Measurements from ENCODE around the gene SLC35C1. TPM values are rescaled to one million over a fixed set of nuclear protein-coding genes. Genes with fewer than 3 reads are reported as not detected.

Gene SLC35C1
- total RNA-seq, 1 donor from 2014 or later, result 5.3 TPM

GRCh38 chr11:45846974-45847910 is 42.3 kb downstream of the SLC35C1 start, which contains the start of gene CRY2:
TSS of gene CRY2 (plus strand) at chr11:45847475. CDS start at chr11:45847491, 16 bp downstream.
- peak; percentile 99 for DNase-seq

DNA sequence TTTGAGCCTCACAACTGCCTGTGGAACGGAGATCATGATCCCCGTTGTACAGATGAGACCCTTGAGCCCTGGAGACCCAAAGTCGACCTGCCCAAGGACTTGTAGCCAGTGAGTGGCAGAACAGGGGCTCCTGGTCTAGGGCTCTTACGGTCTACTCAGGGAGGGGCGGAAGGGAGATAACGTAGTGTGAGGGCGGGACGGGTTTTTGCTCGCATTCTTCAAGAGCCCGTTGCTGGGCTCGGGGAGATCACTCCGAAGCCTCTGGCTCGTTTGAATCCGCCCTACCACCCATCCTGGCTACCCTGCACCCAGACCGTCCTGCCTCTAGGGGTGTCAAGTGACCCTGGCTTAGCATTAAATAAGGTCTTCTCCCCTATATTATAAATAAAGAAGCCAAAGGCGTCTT is 43.0 kb downstream of the SLC35C1 start:
- DNase-seq, result no peak

DNA sequence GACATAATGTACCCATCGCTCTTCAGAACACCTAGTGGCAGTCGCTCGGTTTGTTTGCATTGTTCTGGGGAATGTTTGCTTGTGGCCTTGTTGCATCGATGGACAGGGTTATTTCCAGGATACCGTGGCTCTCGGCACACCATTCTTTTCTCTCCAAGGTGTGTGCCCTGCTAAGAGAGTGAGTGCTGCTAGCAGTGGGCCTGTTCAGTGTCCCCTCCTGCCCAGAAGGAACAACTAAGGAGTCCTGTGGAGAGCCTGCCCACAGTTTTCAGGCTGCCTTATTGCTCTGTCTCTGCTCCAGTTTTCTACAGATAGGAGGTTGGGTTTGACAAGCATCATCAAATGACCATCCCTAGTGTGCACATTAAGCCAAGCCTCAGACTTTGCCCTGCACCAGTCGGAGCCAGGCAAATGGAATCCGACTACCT is 43.7 kb downstream of the SLC35C1 start:
- DNase-seq, result no peak

GRCh38 chr11:45850446-45850845 is 45.5 kb downstream of the SLC35C1 start:
- DNase-seq, result no peak

DNA sequence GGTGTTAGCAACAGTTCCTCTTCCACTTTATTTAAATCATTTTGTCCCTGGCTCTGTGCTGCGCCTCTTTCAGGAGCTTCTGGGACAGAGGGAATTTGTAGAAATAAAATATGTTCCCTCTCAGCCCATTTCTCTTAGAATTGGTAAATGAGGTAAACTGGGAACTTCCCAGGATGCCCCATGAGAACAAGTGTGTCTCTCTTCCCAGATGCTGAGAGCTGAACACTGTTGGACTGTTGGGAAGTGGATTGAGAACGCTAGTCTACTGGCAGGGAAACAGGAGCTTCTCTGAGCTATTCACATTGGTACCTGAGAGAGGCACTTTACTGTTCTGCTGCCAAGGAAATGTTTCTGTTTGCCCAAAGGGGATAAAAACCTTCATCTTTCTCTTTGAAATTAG is 46.3 kb downstream of the SLC35C1 start:
- no peak for DNase-seq

- no peak for DNase-seq
Observed at GRCh38 chr11:45852018-45852711, 47.2 kb downstream of the SLC35C1 start.

- DNase-seq, result no peak
Observed at GRCh38 chr11:45852712-45853101, 47.8 kb downstream of the SLC35C1 start.

GRCh38 chr11:45853332-45854219 is 48.6 kb downstream of the SLC35C1 start:
- DNase-seq, result peak; percentile 55

DNA sequence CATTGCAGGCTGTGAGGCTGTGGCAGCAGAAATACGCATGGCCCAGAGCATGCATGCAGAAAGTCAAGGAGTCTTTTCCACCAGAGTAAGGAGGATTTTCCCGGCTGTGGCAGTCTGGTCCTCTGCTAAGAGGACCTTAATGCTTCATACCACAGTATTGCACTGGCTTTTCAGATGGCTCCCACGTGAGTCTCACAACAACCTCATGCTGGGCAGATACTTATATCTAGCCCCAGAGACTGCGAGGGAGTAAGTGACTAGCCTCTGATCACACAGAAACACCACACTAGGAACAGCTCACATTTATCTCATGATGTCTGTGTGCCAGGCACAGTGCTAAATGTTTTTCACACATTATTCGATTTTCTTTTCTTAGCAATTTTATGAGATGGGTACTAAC is 50.4 kb downstream of the SLC35C1 start:
- no peak for DNase-seq

DNA sequence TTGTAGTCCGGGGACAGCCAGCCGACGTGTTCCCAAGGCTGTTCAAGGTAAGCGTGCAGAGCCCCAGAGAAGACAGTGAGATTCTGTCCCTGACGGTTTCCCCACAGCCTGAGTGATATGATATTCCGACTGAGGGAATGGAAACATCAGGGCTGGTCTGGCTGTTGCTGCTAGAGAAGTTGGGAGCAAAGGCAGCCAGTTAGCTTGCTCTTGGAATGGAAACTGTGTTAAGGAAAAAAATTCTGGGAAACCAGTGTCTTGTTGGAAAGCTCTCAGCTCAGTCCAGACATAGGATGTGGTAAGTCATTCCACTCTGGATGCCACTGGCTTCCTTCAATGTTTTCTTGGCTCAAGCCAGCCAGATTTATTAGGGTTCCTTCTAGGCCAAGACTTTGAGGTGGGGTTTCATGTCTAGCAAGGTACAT is 51.1 kb downstream of the SLC35C1 start:
- no peak for DNase-seq

GRCh38 chr11:45857961-45858474 is 53.1 kb downstream of the SLC35C1 start:
- no peak for DNase-seq

- no peak for DNase-seq
Observed at GRCh38 chr11:45858751-45859398, 53.9 kb downstream of the SLC35C1 start.

- DNase-seq, result peak; percentile 95
Observed at GRCh38 chr11:45859661-45860140, 54.8 kb downstream of the SLC35C1 start.

DNA sequence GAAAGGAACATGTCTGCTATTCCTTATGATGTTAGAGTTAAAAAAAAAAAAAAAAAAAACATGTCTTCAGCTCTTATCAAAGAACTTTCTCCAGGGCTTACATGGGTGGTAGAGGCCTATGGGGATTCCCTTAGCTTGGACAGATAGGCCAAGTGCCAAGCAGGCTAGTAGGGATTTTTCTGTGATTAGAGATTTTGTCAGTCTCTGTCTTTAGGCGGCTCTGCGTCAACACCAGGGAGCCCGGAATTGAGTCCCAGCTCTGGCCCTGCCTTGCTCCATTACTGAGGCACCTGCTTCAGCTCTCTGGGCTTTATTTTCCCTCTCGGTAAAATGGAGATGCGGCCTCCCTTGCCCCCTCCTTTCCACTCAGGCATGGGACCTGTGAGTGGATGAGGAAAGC is 55.4 kb downstream of the SLC35C1 start:
- no peak for DNase-seq

GRCh38 chr11:45860764-45861510 is 56.0 kb downstream of the SLC35C1 start:
- DNase-seq, result no peak

Other genes with a start within 250 kb of the SLC35C1 start
- gene CHST1, start 139.5 kb upstream of the SLC35C1 start, total RNA-seq, result 10.5 TPM
- 46.5 TPM for gene CRY2, start 42.3 kb downstream of the SLC35C1 start, total RNA-seq
- gene MAPK8IP1, start 80.5 kb downstream of the SLC35C1 start, total RNA-seq, result 74.7 TPM
- 1.4 TPM for gene FREY1, start 102.1 kb downstream of the SLC35C1 start, total RNA-seq
- 19.0 TPM for gene PEX16, start 112.7 kb downstream of the SLC35C1 start, total RNA-seq
- 0.16 TPM for gene LARGE2, start 117.5 kb downstream of the SLC35C1 start, total RNA-seq